ENCODE measurements around the gene NHP2.
"Not testable (repeated sequence)": the region's sequence is repeated elsewhere in the genome, so short reads cannot be mapped to it uniquely, and the experiment has no call there.

The NHP2 gene

GRCh38 chr5:178130576-178131445 lies 22.9 kb downstream of the NHP2 start, which contains the start of gene RMND5B:
Gene RMND5B (plus strand): TSS chr5:178131014. CDS start chr5:178138120, 7,106 bp downstream.
- peak; percentile 44 to 49 for DNase-seq (ENCODE audit: low read depth in 2 of 2)

- DNase-seq (ENCODE audit: low read depth in 2 of 2): not testable (repeated sequence)
These were observed 23.5 kb downstream of the NHP2 start for GRCh38 chr5:178130234-178130575.

- DNase-seq (ENCODE audit: low read depth in 2 of 2): no peak
These were observed 24.4 kb downstream of the NHP2 start for GRCh38 chr5:178129296-178129695.

- not testable (repeated sequence) for DNase-seq (ENCODE audit: low read depth in 2 of 2)
These were observed 26.2 kb downstream of the NHP2 start for GRCh38 chr5:178127300-178128009.

GRCh38 chr5:178126556-178126955 lies 27.1 kb downstream of the NHP2 start:
- no peak for DNase-seq (ENCODE audit: low read depth in 2 of 2)

GRCh38 chr5:178125253-178125906 lies 28.3 kb downstream of the NHP2 start:
- no peak for DNase-seq (ENCODE audit: low read depth in 2 of 2)

- no peak for DNase-seq (ENCODE audit: low read depth in 2 of 2)
These were observed 29.4 kb downstream of the NHP2 start for GRCh38 chr5:178123966-178124925.

- no peak for DNase-seq (ENCODE audit: low read depth in 2 of 2)
These were observed 30.4 kb downstream of the NHP2 start for GRCh38 chr5:178123094-178123965.

- no peak for DNase-seq (ENCODE audit: low read depth in 2 of 2)
These were observed 31.3 kb downstream of the NHP2 start for GRCh38 chr5:178122346-178122745.

- no peak for DNase-seq (ENCODE audit: low read depth in 2 of 2)
These were observed 32.1 kb downstream of the NHP2 start for GRCh38 chr5:178121391-178122276.

- peak; percentile 44 for DNase-seq (ENCODE audit: low read depth in 2 of 2)
These were observed 32.9 kb downstream of the NHP2 start for GRCh38 chr5:178120607-178121357.

GRCh38 chr5:178119915-178120606 lies 33.6 kb downstream of the NHP2 start:
- DNase-seq (ENCODE audit: low read depth in 2 of 2): no peak

GRCh38 chr5:178117923-178118701 lies 35.6 kb downstream of the NHP2 start:
- no peak for DNase-seq (ENCODE audit: low read depth in 2 of 2)

GRCh38 chr5:178116143-178116885 lies 37.4 kb downstream of the NHP2 start:
- no peak for DNase-seq (ENCODE audit: low read depth in 2 of 2)

- DNase-seq (ENCODE audit: low read depth in 2 of 2): no peak
These were observed 37.9 kb downstream of the NHP2 start for GRCh38 chr5:178115814-178116142.

GRCh38 chr5:178115136-178115813 lies 38.4 kb downstream of the NHP2 start:
- DNase-seq (ENCODE audit: low read depth in 2 of 2): no peak

All from fibroblast of skin of left biceps (primary cell).